Trophoblast cell (in vitro differentiated cells and primary cell): ENCODE data around the gene GLRB.
A peak's percentile ranks its signal among the peaks of the same experiment; 100 is the strongest.

Experiments
- DNase-seq, 2 donors: peaks; one replicate each; pipeline ENCODE4 v3.0.0-alpha.2; 2016
- H2AFZ ChIP-seq: 2 replicates; pipeline ENCODE4 v1.6.1; 2013; ENCODE audit warnings: low read length, moderate library complexity, mild to moderate bottlenecking; ENCODE audit not compliant: insufficient read depth, poor library complexity
- H2AK5ac ChIP-seq: 2 replicates; pipeline ENCODE4 v1.6.1; 2013; ENCODE audit warnings: mild to moderate bottlenecking, low read length
- H2BK120ac ChIP-seq: 2 replicates; pipeline ENCODE4 v1.6.1; 2013; ENCODE audit warnings: low read length, mild to moderate bottlenecking, moderate library complexity; ENCODE audit not compliant: insufficient read depth, poor library complexity
- H2BK12ac ChIP-seq: 2 replicates; pipeline ENCODE4 v1.6.1; 2013; ENCODE audit warnings: mild to moderate bottlenecking, low read length, moderate library complexity
- H2BK5ac ChIP-seq: 2 replicates; pipeline ENCODE4 v1.6.1; 2013; ENCODE audit warnings: low read length, low read depth, moderate library complexity, mild to moderate bottlenecking; ENCODE audit not compliant: poor library complexity
- H3K14ac ChIP-seq: 2 replicates; pipeline ENCODE4 v1.6.1; 2013; ENCODE audit warnings: mild to moderate bottlenecking, low read length
- H3K18ac ChIP-seq: 2 replicates; pipeline ENCODE4 v1.6.1; 2013; ENCODE audit warnings: mild to moderate bottlenecking, low read length
- H3K23ac ChIP-seq: 2 replicates; pipeline ENCODE4 v1.6.1; 2013; ENCODE audit warnings: low read length
- H3K27ac ChIP-seq: 2 replicates; pipeline ENCODE4 v1.5.1; 2013; ENCODE audit warnings: low read depth, mild to moderate bottlenecking, inconsistent platforms, low read length, moderate library complexity
- H3K27me3 ChIP-seq: 2 replicates; pipeline ENCODE4 v1.6.1; 2013; ENCODE audit warnings: inconsistent platforms, mild to moderate bottlenecking, low read length, moderate library complexity; ENCODE audit not compliant: insufficient read depth
- H3K36me3 ChIP-seq, 2 experiments: 1 replicate in 1 of 2; 2 replicates in 1 of 2; pipeline ENCODE4 v1.6.1; 2013; ENCODE audit warnings: low read length in 2 of 2, mild to moderate bottlenecking in 2 of 2, moderate library complexity in 1 of 2; ENCODE audit not compliant: insufficient read depth in 2 of 2, control insufficient read depth in 1 of 2
- H3K4ac ChIP-seq: 2 replicates; pipeline ENCODE4 v1.6.1; 2013; ENCODE audit warnings: low read depth, mild to moderate bottlenecking, low read length, moderate library complexity
- H3K4me1 ChIP-seq, 2 experiments: 1 replicate in 1 of 2; 2 replicates in 1 of 2; pipeline ENCODE4 v1.6.1; 2013; ENCODE audit warnings: low read length in 2 of 2, mild to moderate bottlenecking in 2 of 2, moderate library complexity in 1 of 2; ENCODE audit not compliant: insufficient read depth in 2 of 2, control insufficient read depth in 1 of 2
- H3K4me2 ChIP-seq: 2 replicates; pipeline ENCODE4 v1.6.1; 2013; ENCODE audit warnings: inconsistent platforms, mild to moderate bottlenecking, low read length, moderate library complexity
- H3K4me3 ChIP-seq: 2 replicates; pipeline ENCODE4 v1.5.1; 2013; ENCODE audit warnings: mild to moderate bottlenecking, low read depth, low read length, inconsistent platforms
- H3K79me1 ChIP-seq: one replicate; pipeline ENCODE4 v1.6.1; 2013; ENCODE audit warnings: low read length
- H3K79me2 ChIP-seq: 2 replicates; pipeline ENCODE4 v1.6.1; 2013; ENCODE audit warnings: low read length, mild to moderate bottlenecking; ENCODE audit not compliant: control insufficient read depth, insufficient read depth, poor library complexity
- H3K9ac ChIP-seq: 2 replicates; pipeline ENCODE4 v1.6.1; 2013; ENCODE audit warnings: mild to moderate bottlenecking, low read length
- H3K9me3 ChIP-seq: 2 replicates; pipeline ENCODE4 v1.6.1; 2013; ENCODE audit warnings: low read depth, mild to moderate bottlenecking, control low read depth, inconsistent platforms, low read length; ENCODE audit not compliant: insufficient read depth
- H4K12ac ChIP-seq: 2 replicates; pipeline ENCODE4 v1.6.1; 2013; ENCODE audit warnings: low read depth, mild to moderate bottlenecking, low read length, moderate library complexity
- H4K8ac ChIP-seq: 2 replicates; pipeline ENCODE4 v1.6.1; 2013; ENCODE audit warnings: low read depth, mild to moderate bottlenecking, low read length, moderate library complexity
- H4K91ac ChIP-seq: one replicate; pipeline ENCODE4 v1.6.1; 2013; ENCODE audit warnings: low read depth, mild to moderate bottlenecking, low read length, moderate library complexity
- WGBS: extraction: QIAGEN DNeasy Blood & Tissue Kit; methylation state at CpG from one replicate; pipeline ENCODE4 v1.1.7; 2013; ENCODE audit warnings: missing lambda C conversion rate; ENCODE audit not compliant: insufficient read length, insufficient coverage; ENCODE audit errors: extremely low coverage; 5-methylcytosine and 5-hydroxymethylcytosine counted together

The GLRB gene

DNA sequence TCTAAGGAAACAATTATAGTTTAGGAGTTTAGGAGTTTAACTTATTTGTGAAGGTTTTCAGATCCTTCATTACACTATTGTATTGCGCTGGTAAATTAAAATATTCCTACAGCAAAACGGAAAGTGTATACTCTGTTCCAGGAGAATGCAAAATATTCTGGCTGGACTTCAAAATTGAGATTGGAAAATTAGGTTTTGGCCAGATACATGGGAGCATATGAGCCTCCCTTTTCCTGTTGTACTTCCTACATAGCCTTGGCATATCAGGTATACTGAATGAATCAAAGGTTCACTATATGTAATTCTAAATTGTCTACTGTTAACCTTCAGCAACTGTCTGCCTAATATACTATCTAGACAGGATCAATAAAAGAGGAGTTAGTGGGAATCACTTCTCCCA is 119.4 kb downstream of the GLRB start:
- Histone ChIP-seq H3K9me3 (no peaks in the 10 kb centered on the region), H2BK5ac (no peak overlapping the region), H4K8ac (no peak overlapping the region), H2BK12ac (no peak overlapping the region), H2BK120ac (no peak overlapping the region), H3K18ac (no peak overlapping the region), H4K12ac (no peak overlapping the region), H2AFZ (no peak overlapping the region), H3K79me1 (no peaks in the 10 kb centered on the region), H3K4me1 (no peaks in the 10 kb centered on the region), H3K27ac (no peak overlapping the region), H3K27me3 (no peaks in the 10 kb centered on the region), H2AK5ac (no peak overlapping the region), H3K36me3 (no peaks in the 10 kb centered on the region), H3K4me2 (no peak overlapping the region), H4K91ac (no peak overlapping the region), H3K14ac (no peak overlapping the region), H3K79me2 (no peaks in the 10 kb centered on the region), H3K4ac (no peak overlapping the region), H3K23ac (no peak overlapping the region), H3K9ac (no peak overlapping the region), H3K4me3 (no peak overlapping the region)
- DNase-seq = no peak
- no CpG with 5 or more reads among the region's 2 CpGs for WGBS

DNA sequence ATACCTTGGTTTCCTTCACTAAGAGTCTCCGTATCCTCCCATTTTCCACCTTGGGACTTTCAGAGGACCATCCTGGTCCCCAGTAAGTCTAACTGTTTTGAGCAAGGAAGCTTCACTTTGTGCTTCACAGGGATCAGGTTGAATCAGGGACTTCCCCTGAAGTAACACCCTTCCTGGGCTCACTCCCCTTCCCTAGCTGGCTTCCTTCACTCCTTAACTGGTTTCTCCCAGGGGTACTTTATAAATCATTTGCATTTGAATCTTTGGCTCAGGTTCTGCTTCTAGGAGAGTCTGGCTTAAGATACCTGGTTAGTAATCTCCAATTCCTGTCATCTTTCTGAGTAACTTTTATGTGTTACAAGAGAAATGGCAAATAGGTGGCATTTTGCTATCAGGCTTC is 120.1 kb downstream of the GLRB start:
- H2AFZ ChIP-seq = no peak overlapping the region
- H3K23ac ChIP-seq = no peak overlapping the region
- H3K14ac ChIP-seq = no peak overlapping the region
- H3K4me1 ChIP-seq = no peaks in the 10 kb centered on the region
- no peak overlapping the region for H4K12ac ChIP-seq
- no CpG with 5 or more reads among the region's 1 CpG for WGBS
- no peaks in the 10 kb centered on the region for H3K36me3 ChIP-seq
- H3K27me3 ChIP-seq = no peaks in the 10 kb centered on the region
- H2AK5ac ChIP-seq = no peak overlapping the region
- no peak overlapping the region for H2BK12ac ChIP-seq
- H3K9ac ChIP-seq = no peak overlapping the region
- H4K91ac ChIP-seq = no peak overlapping the region
- H3K79me2 ChIP-seq = no peaks in the 10 kb centered on the region
- no peaks in the 10 kb centered on the region for H3K79me1 ChIP-seq
- no peak overlapping the region for H4K8ac ChIP-seq
- no peak overlapping the region for H3K27ac ChIP-seq
- no peak overlapping the region for H3K4me3 ChIP-seq
- no peak overlapping the region for H3K4me2 ChIP-seq
- H2BK5ac ChIP-seq = no peak overlapping the region
- no peak for DNase-seq
- H3K18ac ChIP-seq = no peak overlapping the region
- no peak overlapping the region for H3K4ac ChIP-seq
- H3K9me3 ChIP-seq = no peaks in the 10 kb centered on the region
- no peak overlapping the region for H2BK120ac ChIP-seq

DNA sequence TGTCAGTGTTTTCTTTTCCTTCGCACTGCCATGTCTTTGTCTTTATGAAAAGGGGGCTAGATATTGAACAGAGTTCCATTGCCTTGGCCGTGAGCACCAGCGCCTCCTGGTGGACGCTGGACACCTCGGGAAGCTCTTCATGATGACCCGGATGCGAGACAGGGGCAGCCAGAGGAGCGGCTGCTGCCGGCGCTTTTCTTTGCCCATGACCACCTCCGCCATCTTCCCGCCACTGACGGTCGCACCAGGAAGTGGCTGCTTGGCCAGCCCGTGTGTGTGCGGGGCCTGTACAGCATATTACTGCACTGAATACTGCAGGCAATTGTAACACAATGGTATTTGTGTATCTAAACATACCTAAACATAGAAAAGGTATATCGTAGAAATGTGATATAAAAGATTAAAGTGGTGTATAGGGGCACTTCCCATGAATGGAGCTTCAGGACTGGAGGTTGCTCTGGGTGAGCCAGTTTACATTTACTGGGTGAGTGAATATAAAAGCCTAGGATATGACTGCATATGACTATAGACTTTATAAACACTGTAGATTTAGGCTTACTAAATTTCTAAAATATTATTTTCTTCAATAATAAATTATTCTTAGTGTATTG is 128.8 kb downstream of the GLRB start:
- WGBS = no CpG with 5 or more reads among the region's 17 CpGs
- Histone ChIP-seq H3K27me3 (no peaks in the 10 kb centered on the region), H2BK5ac (no peak overlapping the region), H4K8ac (no peak overlapping the region), H3K4ac (no peak overlapping the region), H3K4me1 (no peaks in the 10 kb centered on the region), H3K4me3 (no peak overlapping the region), H3K9me3 (peaks cover 3% of the 10 kb centered on the region), H3K36me3 (no peaks in the 10 kb centered on the region), H4K12ac (no peak overlapping the region), H3K79me2 (no peaks in the 10 kb centered on the region), H3K79me1 (no peaks in the 10 kb centered on the region), H3K14ac (no peak overlapping the region), H4K91ac (no peak overlapping the region), H2BK120ac (no peak overlapping the region), H2BK12ac (no peak overlapping the region), H2AFZ (no peak overlapping the region), H3K23ac (no peak overlapping the region), H3K27ac (no peak overlapping the region), H3K4me2 (no peak overlapping the region), H3K9ac (no peak overlapping the region), H2AK5ac (no peak overlapping the region), H3K18ac (no peak overlapping the region)
- peak; percentile 17 to 43 for DNase-seq

DNA sequence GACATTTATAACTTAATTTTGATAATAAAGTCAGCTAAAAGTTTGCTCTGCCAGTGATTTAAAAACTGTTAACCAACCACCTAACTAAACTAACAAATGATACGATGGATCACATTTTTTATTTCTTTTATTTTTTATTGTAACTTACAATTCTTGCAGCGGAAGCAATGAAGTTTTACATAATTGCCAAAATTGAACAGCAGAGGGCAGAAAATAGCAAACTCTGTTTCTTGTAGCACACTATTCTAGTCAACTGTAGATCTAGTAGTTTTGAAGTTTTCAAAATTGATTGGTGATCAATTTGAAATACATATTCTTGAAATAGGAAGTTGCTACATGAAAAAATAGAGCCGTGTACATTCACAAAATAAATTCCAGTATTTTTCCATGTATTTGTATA is 141.8 kb downstream of the GLRB start:
- Histone ChIP-seq H3K4ac (no peak overlapping the region), H3K79me2 (no peaks in the 10 kb centered on the region), H3K4me3 (no peak overlapping the region), H3K9ac (no peak overlapping the region), H2AFZ (no peak overlapping the region), H3K27ac (no peak overlapping the region), H3K23ac (no peak overlapping the region), H2BK120ac (no peak overlapping the region), H2BK12ac (no peak overlapping the region), H4K91ac (no peak overlapping the region), H3K27me3 (peaks cover 22% of the 10 kb centered on the region), H3K79me1 (no peaks in the 10 kb centered on the region), H2AK5ac (no peak overlapping the region), H3K9me3 (no peaks in the 10 kb centered on the region), H4K8ac (no peak overlapping the region), H2BK5ac (no peak overlapping the region), H3K18ac (no peak overlapping the region), H3K36me3 (no peaks in the 10 kb centered on the region), H3K14ac (no peak overlapping the region), H4K12ac (no peak overlapping the region), H3K4me1 (peaks cover 8 to 11% of the 10 kb centered on the region in 2 experiments), H3K4me2 (no peak overlapping the region)
- DNase-seq = peak in 1 of 2 donors; percentile 58
- WGBS = no CpG with 5 or more reads among the region's 3 CpGs
